ENCODE measurements around the gene METTL9.
"Not testable (repeated sequence)": the region's sequence is repeated elsewhere in the genome, so short reads cannot be mapped to it uniquely, and the experiment has no call there.

Gene METTL9

GRCh38 chr16:21625026-21625425, 25.6 kb downstream of the METTL9 start:
- no peak overlapping the region for H3K4me3 ChIP-seq (ENCODE audit: severe bottlenecking)
- ATAC-seq (ENCODE audit: low read depth) (no peak), DNase-seq (ENCODE audit: low spot score) (no peak)
- TF ChIP-seq CTCF (IDR thresholded peaks at IDR 0.05; ENCODE audit: poor library complexity, severe bottlenecking), result no peak
- H3K27ac ChIP-seq (ENCODE audit: poor library complexity, severe bottlenecking), result peak overlapping the region; percentile 84
- no peaks in the 10 kb centered on the region for H3K9me3 ChIP-seq (ENCODE audit: severe bottlenecking)
- H3K27me3 ChIP-seq (ENCODE audit: insufficient read depth, poor library complexity, severe bottlenecking), result no peaks in the 10 kb centered on the region
- peaks cover 68% of the 10 kb centered on the region for H3K36me3 ChIP-seq (ENCODE audit: low read depth)
- H3K4me1 ChIP-seq (ENCODE audit: insufficient read depth, poor library complexity, severe bottlenecking), result peaks cover 19% of the 10 kb centered on the region

- no peak overlapping the region for H3K4me3 ChIP-seq (ENCODE audit: severe bottlenecking)
- DNase-seq (ENCODE audit: low spot score), result no peak
- H3K27ac ChIP-seq (ENCODE audit: poor library complexity, severe bottlenecking), result peak overlapping the region; percentile 84
- TF ChIP-seq CTCF (IDR thresholded peaks at IDR 0.05; ENCODE audit: poor library complexity, severe bottlenecking), result no peak
- ATAC-seq (ENCODE audit: low read depth), result peak; percentile 100
- no peaks in the 10 kb centered on the region for H3K27me3 ChIP-seq (ENCODE audit: insufficient read depth, poor library complexity, severe bottlenecking)
- no peaks in the 10 kb centered on the region for H3K9me3 ChIP-seq (ENCODE audit: severe bottlenecking)
- H3K4me1 ChIP-seq (ENCODE audit: insufficient read depth, poor library complexity, severe bottlenecking), result peaks cover 29% of the 10 kb centered on the region
- peaks cover 59% of the 10 kb centered on the region for H3K36me3 ChIP-seq (ENCODE audit: low read depth)
Observed at GRCh38 chr16:21626659-21627277, 27.4 kb downstream of the METTL9 start.

- no peak for TF ChIP-seq CTCF (IDR thresholded peaks at IDR 0.05; ENCODE audit: poor library complexity, severe bottlenecking)
- peaks cover 50% of the 10 kb centered on the region for H3K36me3 ChIP-seq (ENCODE audit: low read depth)
- H3K27ac ChIP-seq (ENCODE audit: poor library complexity, severe bottlenecking), result peak overlapping the region; percentile 84
- DNase-seq (ENCODE audit: low spot score), result no peak
- no peak for ATAC-seq (ENCODE audit: low read depth)
- peaks cover 29% of the 10 kb centered on the region for H3K4me1 ChIP-seq (ENCODE audit: insufficient read depth, poor library complexity, severe bottlenecking)
- H3K27me3 ChIP-seq (ENCODE audit: insufficient read depth, poor library complexity, severe bottlenecking), result no peaks in the 10 kb centered on the region
- H3K9me3 ChIP-seq (ENCODE audit: severe bottlenecking), result no peaks in the 10 kb centered on the region
- no peak overlapping the region for H3K4me3 ChIP-seq (ENCODE audit: severe bottlenecking)
Observed at GRCh38 chr16:21628121-21628726, 28.8 kb downstream of the METTL9 start.

DNA sequence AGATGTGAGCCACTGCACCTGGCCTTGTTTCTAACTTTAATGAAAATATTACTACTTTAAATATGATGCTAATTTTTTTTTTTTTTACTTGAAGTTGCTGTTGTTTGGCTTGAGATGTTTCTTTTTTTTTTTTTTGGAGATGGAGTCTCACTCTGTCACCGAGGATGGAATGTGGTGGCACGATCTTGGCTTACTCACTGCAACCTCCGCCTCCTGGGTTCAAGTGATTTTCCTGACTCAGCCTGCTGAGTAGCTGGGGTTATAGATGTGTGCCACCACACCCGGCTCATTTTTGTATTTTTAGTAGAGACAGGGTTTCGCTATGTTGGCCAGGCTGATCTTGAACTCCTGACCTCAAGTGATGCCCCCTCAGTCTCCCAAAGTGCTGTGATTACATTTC, 29.4 kb downstream of the METTL9 start:
- ATAC-seq (ENCODE audit: low read depth), result no peak
- H3K4me3 ChIP-seq (ENCODE audit: severe bottlenecking), result no peak overlapping the region
- DNase-seq (ENCODE audit: low spot score), result no peak
- H3K9me3 ChIP-seq (ENCODE audit: severe bottlenecking), result no peaks in the 10 kb centered on the region
- H3K36me3 ChIP-seq (ENCODE audit: low read depth), result peaks cover 44% of the 10 kb centered on the region
- TF ChIP-seq CTCF (IDR thresholded peaks at IDR 0.05; ENCODE audit: poor library complexity, severe bottlenecking), result no peak
- H3K27me3 ChIP-seq (ENCODE audit: insufficient read depth, poor library complexity, severe bottlenecking), result no peaks in the 10 kb centered on the region
- no peak overlapping the region for H3K27ac ChIP-seq (ENCODE audit: poor library complexity, severe bottlenecking)
- peaks cover 29% of the 10 kb centered on the region for H3K4me1 ChIP-seq (ENCODE audit: insufficient read depth, poor library complexity, severe bottlenecking)

GRCh38 chr16:21629616-21630539, 30.5 kb downstream of the METTL9 start:
- ATAC-seq (ENCODE audit: low read depth); H3K9me3 ChIP-seq (ENCODE audit: severe bottlenecking); DNase-seq (ENCODE audit: low spot score); H3K27me3 ChIP-seq (ENCODE audit: insufficient read depth, poor library complexity, severe bottlenecking); H3K4me3 ChIP-seq (ENCODE audit: severe bottlenecking): not testable (repeated sequence)
- peaks cover 40% of the 10 kb centered on the region for H3K36me3 ChIP-seq (ENCODE audit: low read depth)
- H3K4me1 ChIP-seq (ENCODE audit: insufficient read depth, poor library complexity, severe bottlenecking), result peaks cover 29% of the 10 kb centered on the region
- H3K27ac ChIP-seq (ENCODE audit: poor library complexity, severe bottlenecking), result peak overlapping the region; percentile 30

GRCh38 chr16:21630866-21631265, 31.5 kb downstream of the METTL9 start:
- H3K4me1 ChIP-seq (ENCODE audit: insufficient read depth, poor library complexity, severe bottlenecking), result peaks cover 23% of the 10 kb centered on the region
- H3K27me3 ChIP-seq (ENCODE audit: insufficient read depth, poor library complexity, severe bottlenecking); H3K4me3 ChIP-seq (ENCODE audit: severe bottlenecking): not testable (repeated sequence)

DNA sequence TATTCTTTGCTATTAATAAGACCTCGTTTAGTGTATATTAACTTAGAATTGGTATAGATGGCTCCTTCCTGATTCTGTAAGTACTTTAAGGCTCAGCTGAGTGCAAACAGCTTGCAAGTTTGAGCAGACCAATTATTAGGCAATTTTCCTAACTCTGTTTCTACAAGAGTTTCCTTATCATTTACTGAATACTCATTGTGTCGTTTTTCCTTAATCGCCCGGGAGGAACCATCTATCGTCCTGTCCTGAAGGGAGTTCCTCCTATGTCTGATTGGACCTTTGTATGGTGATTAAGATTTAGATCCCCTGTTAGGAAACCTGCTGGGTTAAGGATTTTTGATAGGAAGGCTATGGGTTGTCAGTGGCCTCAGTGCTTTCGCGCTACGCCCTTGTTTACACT, 32.0 kb downstream of the METTL9 start:
- Histone ChIP-seq H3K36me3 (ENCODE audit: low read depth) (peaks cover 29% of the 10 kb centered on the region), H3K4me1 (ENCODE audit: insufficient read depth, poor library complexity, severe bottlenecking) (peaks cover 18% of the 10 kb centered on the region)
- DNase-seq (ENCODE audit: low spot score); ATAC-seq (ENCODE audit: low read depth); H3K27ac ChIP-seq (ENCODE audit: poor library complexity, severe bottlenecking); H3K9me3 ChIP-seq (ENCODE audit: severe bottlenecking); H3K4me3 ChIP-seq (ENCODE audit: severe bottlenecking); H3K27me3 ChIP-seq (ENCODE audit: insufficient read depth, poor library complexity, severe bottlenecking): not testable (repeated sequence)

More at GRCh38 chr16:21630866-21631265, 31.5 kb downstream of the METTL9 start:
- H3K9me3 ChIP-seq (ENCODE audit: severe bottlenecking); ATAC-seq (ENCODE audit: low read depth); DNase-seq (ENCODE audit: low spot score): not testable (repeated sequence)
- peaks cover 31% of the 10 kb centered on the region for H3K36me3 ChIP-seq (ENCODE audit: low read depth)
- H3K27ac ChIP-seq (ENCODE audit: poor library complexity, severe bottlenecking), result peak overlapping the region; percentile 30

Data from RWPE2 (cell line).